Liver (tissue), 3 donors: ENCODE results near the gene RAB15.

Source experiments
- TAF1 ChIP-seq: conservative IDR thresholded peaks from 2 replicates; pipeline ENCODE4 v1.6.1; 2016; ENCODE audit warnings: antibody characterized with exemption, mild to moderate bottlenecking
- ZBTB33 ChIP-seq: IDR thresholded peaks from 2 replicates; pipeline ENCODE4 v1.6.1; 2016; ENCODE audit warnings: antibody characterized with exemption
- TF ChIP-seq, protein P1 (sequence below): fragments of 150-350 bp; IDR thresholded peaks from 2 replicates; pipeline ENCODE4 v1.5.1; 2017; ENCODE audit warnings: improper control_type of control experiment, low read depth, low read length; ENCODE audit not compliant: missing input control
- TF ChIP-seq, protein P2 (sequence below): IDR thresholded peaks from 2 replicates; pipeline ENCODE4 v1.6.1; 2016; ENCODE audit warnings: antibody characterized with exemption
- donor health status: healthy.
- donor health status: healthy.

GRCh38 chr14:64953310-64953654 lies 18.9 kb downstream of the RAB15 start:
- TF ChIP-seq, protein P1, sequence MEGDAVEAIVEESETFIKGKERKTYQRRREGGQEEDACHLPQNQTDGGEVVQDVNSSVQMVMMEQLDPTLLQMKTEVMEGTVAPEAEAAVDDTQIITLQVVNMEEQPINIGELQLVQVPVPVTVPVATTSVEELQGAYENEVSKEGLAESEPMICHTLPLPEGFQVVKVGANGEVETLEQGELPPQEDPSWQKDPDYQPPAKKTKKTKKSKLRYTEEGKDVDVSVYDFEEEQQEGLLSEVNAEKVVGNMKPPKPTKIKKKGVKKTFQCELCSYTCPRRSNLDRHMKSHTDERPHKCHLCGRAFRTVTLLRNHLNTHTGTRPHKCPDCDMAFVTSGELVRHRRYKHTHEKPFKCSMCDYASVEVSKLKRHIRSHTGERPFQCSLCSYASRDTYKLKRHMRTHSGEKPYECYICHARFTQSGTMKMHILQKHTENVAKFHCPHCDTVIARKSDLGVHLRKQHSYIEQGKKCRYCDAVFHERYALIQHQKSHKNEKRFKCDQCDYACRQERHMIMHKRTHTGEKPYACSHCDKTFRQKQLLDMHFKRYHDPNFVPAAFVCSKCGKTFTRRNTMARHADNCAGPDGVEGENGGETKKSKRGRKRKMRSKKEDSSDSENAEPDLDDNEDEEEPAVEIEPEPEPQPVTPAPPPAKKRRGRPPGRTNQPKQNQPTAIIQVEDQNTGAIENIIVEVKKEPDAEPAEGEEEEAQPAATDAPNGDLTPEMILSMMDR = no peak
- TF ChIP-seq, protein P2, sequence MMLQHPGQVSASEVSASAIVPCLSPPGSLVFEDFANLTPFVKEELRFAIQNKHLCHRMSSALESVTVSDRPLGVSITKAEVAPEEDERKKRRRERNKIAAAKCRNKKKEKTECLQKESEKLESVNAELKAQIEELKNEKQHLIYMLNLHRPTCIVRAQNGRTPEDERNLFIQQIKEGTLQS = no peak
- TF ChIP-seq TAF1 (no peak), ZBTB33 (no peak)
